Upper lobe of left lung (tissue), 6 donors: Measurements from ENCODE around the gene ZBTB7B. TPM values are rescaled to one million over a fixed set of nuclear protein-coding genes. Genes with fewer than 3 reads are reported as not detected.
A peak's percentile ranks its signal among the peaks of the same experiment; 100 is the strongest.

ENCODE experiments used
- ATAC-seq, 2 donors: fragments of 200-7000 bp; cut with Tn5 transposase; one replicate each; pipeline ENCODE4 v1.9.1; 2022; ENCODE audit warnings: mild to moderate bottlenecking in 2 of 2, moderate library complexity in 2 of 2; ENCODE audit not compliant: low FRiP score in 2 of 2
- DNase-seq, 2 donors: peaks; one replicate each; pipeline ENCODE4 v3.0.0-alpha.2; 2019 to 2020
- H3K27ac ChIP-seq, 4 donors: fragments of 200-600 bp; sonication (generic); one replicate each; pipeline ENCODE4 v1.5.1; 2016 to 2019
- H3K27me3 ChIP-seq, 4 donors: fragments of 200-600 bp; sonication (generic); one replicate each; pipeline ENCODE4 v1.5.1; 2017 to 2019
- H3K36me3 ChIP-seq, 4 donors: fragments of 200-600 bp; sonication (generic); one replicate each; pipeline ENCODE4 v1.5.1; 2016 to 2019
- H3K4me1 ChIP-seq, 4 donors: fragments of 200-600 bp; sonication (generic); one replicate each; pipeline ENCODE4 v1.5.1; 2018 to 2019
- H3K4me3 ChIP-seq, 4 donors: fragments of 200-600 bp; sonication (generic); one replicate each; pipeline ENCODE4 v1.5.1; 2017 to 2019; ENCODE audit warnings: mild to moderate bottlenecking in 2 of 4, moderate library complexity in 1 of 4
- H3K9me3 ChIP-seq, 4 donors: fragments of 200-600 bp; sonication (generic); one replicate each; pipeline ENCODE4 v1.5.1; 2018 to 2019
- CTCF ChIP-seq, 6 experiments: fragments of 450-650 bp in 4 of 6; fragments of 200-600 bp in 2 of 6; sonication (generic) in 2 of 6; IDR thresholded peaks; one replicate each; pipeline ENCODE4 v1.5.1; 2016 to 2019; ENCODE audit warnings: antibody characterized with exemption in 6 of 6
- EP300 ChIP-seq, 4 donors: sonication (generic); formaldehyde crosslinking; IDR thresholded peaks; one replicate each; pipeline ENCODE4 v1.5.1; 2017; ENCODE audit warnings: antibody characterized with exemption in 4 of 4, control low read depth in 2 of 4
- POLR2A ChIP-seq, 4 donors: fragments of 450-650 bp; IDR thresholded peaks; one replicate each; pipeline ENCODE4 v1.5.1; 2016 to 2017; ENCODE audit warnings: antibody characterized with exemption in 4 of 4, mild to moderate bottlenecking in 2 of 4
- POLR2AphosphoS5 ChIP-seq, 2 donors: sonication (generic); formaldehyde crosslinking; IDR thresholded peaks; one replicate each; pipeline ENCODE4 v1.5.1; 2017; ENCODE audit warnings: antibody characterized with exemption in 2 of 2
- WGBS, 2 donors: methylation state at CpG; one replicate each; pipeline ENCODE4 v1.1.5; 2017 to 2018; 5-methylcytosine and 5-hydroxymethylcytosine counted together
- total RNA-seq, 6 donors: library from RNA; depleted of rRNA in 4 of 6; stranded (reverse); fragments of >200 nt in 4 of 6; gene quantifications; one replicate each; pipeline versions ENCODE4 v1.1.0 to v1.2.1, GENCODE V29; 2016 to 2021
- donor health status: DM: no; HTN: no; CAD: no; lungs with moderate emphysema.
- donor health status: DM: no; HTN: yes; CAD: no; lungs with severe emphysema.

The ZBTB7B gene
- 10 to 100 TPM; 43.9 to 88.2 (median 66.2) TPM for total RNA-seq

- Histone ChIP-seq H3K4me3 (peak within 1 kb of the TSS; percentile 90 to 94 (median 94)), H3K36me3 (no peaks in the 10 kb centered on the region), H3K27me3 (no peaks in the 10 kb centered on the region), H3K4me1 (peaks cover 52 to 64% (median 56%) of the 10 kb centered on the region in 4 donors), H3K9me3 (no peaks in the 10 kb centered on the region), H3K27ac (peak within 1 kb of the TSS; percentile 93 to 100 (median 96))
- WGBS, 2 donors, result 0 to 1% methylated on average over 7 to 21 of the region's 35 CpGs
- peak in 1 of 4 donors; percentile 45 for TF ChIP-seq POLR2A (IDR thresholded peaks at IDR 0.05)
- peak in 1 of 6 experiments; percentile 16 for TF ChIP-seq CTCF (IDR thresholded peaks at IDR 0.05)
- no peak for TF ChIP-seq EP300 (IDR thresholded peaks at IDR 0.05)
- no peak for TF ChIP-seq POLR2AphosphoS5 (IDR thresholded peaks at IDR 0.05)
- peak; percentile 11 to 22 for ATAC-seq
- DNase-seq, result peak; percentile 66 to 91
Measured at GRCh38 chr1:155002464-155003226, at the start of gene ZBTB7B. TSS of gene ZBTB7B (plus strand) at chr1:155002802. CDS start at chr1:155014661, 11,859 bp downstream.

GRCh38 chr1:154953611-154954038 lies 49.0 kb upstream of the ZBTB7B start:
- Histone ChIP-seq H3K27ac (peak overlapping the region in 1 of 4 donors; percentile 3), H3K4me3 (no peak overlapping the region), H3K4me1 (peaks cover 32 to 58% (median 40%) of the 10 kb centered on the region in 4 donors), H3K9me3 (no peaks in the 10 kb centered on the region), H3K36me3 (peaks cover 8 to 22% (median 12%) of the 10 kb centered on the region in 4 donors), H3K27me3 (no peaks in the 10 kb centered on the region)
- 75 to 86% methylated on average over 2 of the region's 2 CpGs for WGBS, 2 donors
- DNase-seq (no peak), ATAC-seq (no peak)
- TF ChIP-seq EP300 (IDR thresholded peaks at IDR 0.05) (no peak), POLR2A (IDR thresholded peaks at IDR 0.05) (no peak), POLR2AphosphoS5 (IDR thresholded peaks at IDR 0.05) (no peak), CTCF (IDR thresholded peaks at IDR 0.05) (no peak)

DNA sequence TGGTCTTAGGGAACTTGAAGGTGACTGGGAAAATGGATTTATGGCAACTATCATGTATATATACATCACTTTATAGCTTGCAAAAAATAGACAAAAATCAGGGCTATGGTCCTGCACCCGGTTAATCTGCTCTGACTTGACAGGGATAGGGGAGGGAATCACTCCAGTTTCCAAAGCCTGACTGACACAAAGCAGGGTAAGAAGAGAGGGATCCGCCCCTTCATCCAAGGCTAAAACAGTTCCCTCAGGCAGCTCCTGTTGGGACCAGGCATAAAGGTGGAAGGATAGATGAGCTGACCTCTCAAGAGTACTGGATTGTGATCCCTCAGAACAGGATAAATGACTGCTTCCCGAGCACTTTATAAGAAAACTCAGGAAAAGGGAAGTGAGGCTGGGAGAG lies 48.1 kb upstream of the ZBTB7B start:
- 64 to 66% methylated on average over 3 of the region's 3 CpGs for WGBS, 2 donors
- TF ChIP-seq CTCF (IDR thresholded peaks at IDR 0.05) (no peak), EP300 (IDR thresholded peaks at IDR 0.05) (no peak), POLR2A (IDR thresholded peaks at IDR 0.05) (no peak), POLR2AphosphoS5 (IDR thresholded peaks at IDR 0.05) (no peak)
- Histone ChIP-seq H3K4me1 (peaks cover 32 to 62% (median 42%) of the 10 kb centered on the region in 4 donors), H3K27me3 (no peaks in the 10 kb centered on the region), H3K4me3 (peak overlapping the region in 1 of 4 donors; percentile 57), H3K9me3 (no peaks in the 10 kb centered on the region), H3K27ac (peak overlapping the region in 2 of 4 donors; percentile 16 to 85), H3K36me3 (peaks cover 8 to 31% (median 21%) of the 10 kb centered on the region in 4 donors)
- no peak for DNase-seq
- no peak for ATAC-seq

- H3K27me3 ChIP-seq, result no peaks in the 10 kb centered on the region
- peak; percentile 47 to 66 for ATAC-seq
- WGBS, 2 donors, result 11 to 17% methylated on average over 4 of the region's 4 CpGs
- DNase-seq, result peak in 1 of 2 donors; percentile 71
- peak overlapping the region; percentile 73 to 85 (median 76) for H3K27ac ChIP-seq
- H3K36me3 ChIP-seq, result peaks cover 6 to 28% (median 22%) of the 10 kb centered on the region in 4 donors
- H3K4me3 ChIP-seq, result peak overlapping the region; percentile 11 to 75 (median 56)
- no peaks in the 10 kb centered on the region for H3K9me3 ChIP-seq
- H3K4me1 ChIP-seq, result peaks cover 33 to 66% (median 44%) of the 10 kb centered on the region in 4 donors
- peak in 1 of 2 donors; percentile 40 for TF ChIP-seq POLR2AphosphoS5 (IDR thresholded peaks at IDR 0.05)
- TF ChIP-seq EP300 (IDR thresholded peaks at IDR 0.05), result no peak
- TF ChIP-seq CTCF (IDR thresholded peaks at IDR 0.05), result no peak
- TF ChIP-seq POLR2A (IDR thresholded peaks at IDR 0.05), result no peak
Measured at GRCh38 chr1:154955039-154955717, 47.4 kb upstream of the ZBTB7B start.
